T-helper 17 cell (primary cell): ENCODE measurements around the gene CDK14. TPM values are rescaled to one million over a fixed set of nuclear protein-coding genes. Genes with fewer than 3 reads are reported as not detected.
A peak's percentile ranks its signal among the peaks of the same experiment; 100 is the strongest.

Experiments used
- ATAC-seq: fragments of 150-1000 bp; cut with Tn5 transposase; 2 replicates; pipeline ENCODE4 v1.10.0; 2021; ENCODE audit warnings: mild to moderate bottlenecking, moderate library complexity
- DNase-seq, 3 donors: peaks; one replicate each; pipeline versions ENCODE4 v3.0.0 to v3.0.0-alpha.2; 2020 to 2021
- H3K9me3 ChIP-seq: one replicate; pipeline ENCODE4 v1.7.0; 2013; ENCODE audit warnings: low read length, mild to moderate bottlenecking; ENCODE audit not compliant: control insufficient read depth, poor library complexity, severe bottlenecking
- H3K27ac Mint-ChIP-seq: one replicate; pipeline ENCODE4 v1.8.0; 2022; ENCODE audit warnings: mild to moderate bottlenecking, moderate library complexity, mixed read lengths
- H3K27me3 Mint-ChIP-seq: one replicate; pipeline ENCODE4 v1.8.0; 2022; ENCODE audit warnings: mixed read lengths
- H3K36me3 Mint-ChIP-seq: one replicate; pipeline ENCODE4 v1.8.0; 2022; ENCODE audit warnings: low read depth, mixed read lengths
- H3K4me1 Mint-ChIP-seq: one replicate; pipeline ENCODE4 v1.8.0; 2022; ENCODE audit warnings: mild to moderate bottlenecking, mixed read lengths
- H3K4me3 Mint-ChIP-seq: one replicate; pipeline ENCODE4 v1.8.0; 2022; ENCODE audit warnings: mild to moderate bottlenecking, moderate library complexity, mixed read lengths
- total RNA-seq, 4 donors: library from RNA in 2 of 4; stranded (reverse) in 2 of 4; gene quantifications; one replicate each; pipeline ENCODE4 v1.2.3 and lab custom pipeline; 2022 to 2026

The CDK14 gene
- total RNA-seq, 2 donors from 2014 or later: 1.7 to 4.6 TPM

DNA sequence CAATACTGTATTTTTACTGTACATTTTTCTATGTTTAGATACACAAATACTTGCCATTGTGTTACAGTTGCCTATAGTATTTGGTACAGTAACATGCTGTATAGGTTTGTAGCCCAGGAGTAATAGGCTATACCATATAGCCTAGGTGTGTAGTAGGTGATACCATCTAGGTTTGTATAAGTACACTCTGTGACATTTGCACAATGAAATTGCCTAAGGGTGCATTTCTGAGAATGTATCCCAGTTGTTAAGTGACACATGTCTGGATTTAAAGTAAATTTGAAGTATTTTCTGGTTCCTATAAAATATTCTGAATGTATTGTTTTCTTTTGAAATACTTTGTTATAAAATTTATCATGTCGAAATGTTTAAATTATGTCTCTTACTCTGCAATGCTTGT, 7.2 kb downstream of the CDK14 start:
- H3K9me3 ChIP-seq: no peaks in the 10 kb centered on the region
- no peak overlapping the region for H3K4me3 Mint-ChIP-seq
- DNase-seq (no peak), ATAC-seq (no peak)
- H3K27ac Mint-ChIP-seq: no peak overlapping the region
- no peaks in the 10 kb centered on the region for H3K4me1 Mint-ChIP-seq
- no peaks in the 10 kb centered on the region for H3K36me3 Mint-ChIP-seq
- H3K27me3 Mint-ChIP-seq: peaks cover 28% of the 10 kb centered on the region

DNA sequence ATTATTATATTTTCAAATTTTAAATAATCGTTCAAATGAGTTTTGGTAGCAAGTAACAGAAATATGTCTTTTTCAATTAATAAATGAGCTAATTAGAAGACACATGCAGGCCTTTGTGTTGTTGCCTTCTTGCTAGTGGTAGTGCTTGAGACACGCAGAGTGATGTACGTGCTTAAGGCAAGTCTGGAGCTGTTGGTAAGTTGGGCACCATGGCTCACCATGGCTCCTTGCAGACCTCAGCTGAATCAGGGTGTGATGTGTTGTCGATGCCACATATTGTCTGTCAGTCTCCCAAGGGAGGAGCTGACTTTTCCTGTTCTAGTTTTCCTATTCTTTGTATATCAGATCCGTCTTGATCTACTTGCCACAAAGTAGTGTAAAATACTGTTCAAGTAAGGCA, 8.3 kb downstream of the CDK14 start:
- Mint-ChIP-seq H3K27ac (no peak overlapping the region), H3K27me3 (peaks cover 26% of the 10 kb centered on the region), H3K4me3 (no peak overlapping the region), H3K36me3 (no peaks in the 10 kb centered on the region), H3K4me1 (no peaks in the 10 kb centered on the region)
- ATAC-seq (no peak), DNase-seq (no peak)
- H3K9me3 ChIP-seq: no peaks in the 10 kb centered on the region

DNA sequence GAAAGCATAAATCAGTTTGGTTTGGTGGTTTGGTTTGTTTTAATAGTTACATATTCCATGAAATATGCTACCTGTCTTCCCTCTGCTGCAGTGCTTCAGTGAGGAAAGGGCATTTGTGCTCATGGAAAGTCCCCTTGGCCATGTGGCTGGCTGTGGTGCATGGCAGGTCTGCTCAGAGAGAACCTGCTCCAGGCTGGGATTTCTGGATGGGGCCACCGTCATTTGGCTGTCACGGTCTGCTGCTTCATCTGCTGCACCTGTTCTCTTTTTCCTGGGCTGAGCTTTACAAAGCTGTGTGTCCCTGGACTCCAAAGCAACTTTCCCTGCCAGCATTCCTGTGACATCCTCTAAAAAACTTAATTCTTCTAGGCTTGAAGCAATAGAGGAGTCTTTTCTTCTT, 8.9 kb downstream of the CDK14 start:
- no peak overlapping the region for H3K4me3 Mint-ChIP-seq
- ATAC-seq: no peak

DNA sequence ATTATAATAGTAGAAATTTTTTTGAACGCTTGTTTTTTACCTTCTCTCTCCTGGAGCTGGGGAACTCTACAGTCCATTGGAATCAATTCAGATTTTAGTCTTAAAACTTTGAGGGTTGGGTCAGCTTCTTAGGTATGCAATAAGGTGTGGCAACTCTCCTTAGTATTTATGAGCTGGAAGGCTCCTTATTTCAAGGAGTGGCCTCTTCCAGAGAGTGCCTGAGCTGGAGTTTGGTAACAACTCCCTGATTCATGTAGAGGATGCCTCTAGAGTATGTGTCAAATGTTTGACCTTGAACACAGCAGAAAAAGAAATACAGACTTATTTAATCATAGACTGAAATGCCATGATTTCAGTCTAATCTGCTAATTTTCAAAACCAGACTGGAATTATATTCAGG, 11.1 kb downstream of the CDK14 start:
- DNase-seq (no peak), ATAC-seq (no peak)
- H3K9me3 ChIP-seq: no peaks in the 10 kb centered on the region
- peaks cover 20% of the 10 kb centered on the region for H3K27me3 Mint-ChIP-seq
- no peaks in the 10 kb centered on the region for H3K4me1 Mint-ChIP-seq
- no peaks in the 10 kb centered on the region for H3K36me3 Mint-ChIP-seq
- H3K27ac Mint-ChIP-seq: no peak overlapping the region
- no peak overlapping the region for H3K4me3 Mint-ChIP-seq

More for the DNA sequence above, 8.9 kb downstream of the CDK14 start:
- Mint-ChIP-seq H3K36me3 (no peaks in the 10 kb centered on the region), H3K4me1 (no peaks in the 10 kb centered on the region), H3K27me3 (peaks cover 27% of the 10 kb centered on the region), H3K27ac (no peak overlapping the region)
- H3K9me3 ChIP-seq: no peaks in the 10 kb centered on the region
- DNase-seq: no peak

DNA sequence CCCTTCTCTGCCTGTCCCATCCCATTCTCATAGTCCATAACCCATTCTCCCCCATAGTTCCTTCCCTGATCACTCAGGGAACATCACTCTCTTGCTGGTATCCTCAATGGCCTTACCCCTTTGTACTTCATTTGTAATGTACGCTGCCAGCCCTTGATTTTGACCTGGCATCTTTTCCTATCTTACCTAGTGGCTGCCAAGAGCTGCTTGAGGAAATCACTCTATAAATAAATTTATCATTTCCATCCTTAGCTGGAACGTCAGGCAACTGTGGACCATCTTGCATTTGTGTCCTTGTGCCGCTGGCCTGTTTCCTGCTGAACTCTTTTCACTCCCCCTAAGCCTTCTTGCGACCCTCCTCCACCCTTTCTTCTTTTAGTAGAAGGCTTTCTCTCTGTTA, 14.0 kb downstream of the CDK14 start:
- H3K4me1 Mint-ChIP-seq: no peaks in the 10 kb centered on the region
- H3K27ac Mint-ChIP-seq: no peak overlapping the region
- DNase-seq (no peak), ATAC-seq (no peak)
- H3K4me3 Mint-ChIP-seq: no peak overlapping the region
- no peaks in the 10 kb centered on the region for H3K9me3 ChIP-seq
- no peaks in the 10 kb centered on the region for H3K36me3 Mint-ChIP-seq
- H3K27me3 Mint-ChIP-seq: peaks cover 12% of the 10 kb centered on the region

DNA sequence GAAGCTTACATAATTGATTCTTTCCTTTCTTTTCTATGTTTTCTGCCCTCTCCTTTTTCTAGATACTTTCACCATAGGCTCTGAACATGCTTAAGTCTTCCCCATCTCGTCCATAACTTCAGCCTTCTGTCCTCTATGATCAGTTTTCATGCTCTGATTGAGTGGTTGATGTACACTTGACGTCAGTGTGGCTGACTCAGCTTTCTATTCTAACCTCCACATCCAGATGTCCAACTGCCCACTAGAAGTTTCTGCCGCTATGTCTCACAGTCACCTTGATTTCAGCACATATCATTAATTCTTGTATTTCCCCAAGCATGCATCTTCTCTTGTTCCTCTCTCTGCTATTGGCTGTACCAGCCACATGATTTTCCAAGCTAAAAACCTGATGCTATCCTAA, 15.0 kb downstream of the CDK14 start:
- ATAC-seq (no peak), DNase-seq (no peak)
- Mint-ChIP-seq H3K27me3 (peaks cover 5% of the 10 kb centered on the region), H3K4me1 (no peaks in the 10 kb centered on the region), H3K4me3 (no peak overlapping the region), H3K27ac (no peak overlapping the region), H3K36me3 (no peaks in the 10 kb centered on the region)
- no peaks in the 10 kb centered on the region for H3K9me3 ChIP-seq

DNA sequence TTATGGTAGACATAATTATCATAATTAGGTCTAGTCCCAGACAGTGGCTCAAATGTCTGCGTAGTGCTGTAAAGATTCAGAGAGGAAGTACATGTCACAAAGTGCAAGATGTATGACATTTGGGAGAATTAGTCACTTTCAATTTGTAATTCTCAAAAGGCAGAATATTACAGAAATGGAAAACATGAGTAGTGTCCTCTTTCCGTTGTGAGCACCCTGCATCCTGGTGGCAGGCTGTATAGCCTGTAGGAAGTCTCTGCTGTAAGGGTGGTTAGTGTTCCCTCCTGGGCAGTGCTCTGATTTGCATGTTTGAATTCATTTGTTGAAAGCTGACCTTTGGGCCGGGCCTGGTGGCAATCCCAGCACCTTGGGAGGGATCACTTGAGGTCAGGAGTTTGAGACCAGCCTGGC, 17.0 kb downstream of the CDK14 start:
- Mint-ChIP-seq H3K4me1 (no peaks in the 10 kb centered on the region), H3K27me3 (peaks cover 5% of the 10 kb centered on the region), H3K27ac (no peak overlapping the region), H3K4me3 (no peak overlapping the region), H3K36me3 (no peaks in the 10 kb centered on the region)
- ATAC-seq (peak; percentile 23), DNase-seq (no peak)
- H3K9me3 ChIP-seq: no peaks in the 10 kb centered on the region

DNA sequence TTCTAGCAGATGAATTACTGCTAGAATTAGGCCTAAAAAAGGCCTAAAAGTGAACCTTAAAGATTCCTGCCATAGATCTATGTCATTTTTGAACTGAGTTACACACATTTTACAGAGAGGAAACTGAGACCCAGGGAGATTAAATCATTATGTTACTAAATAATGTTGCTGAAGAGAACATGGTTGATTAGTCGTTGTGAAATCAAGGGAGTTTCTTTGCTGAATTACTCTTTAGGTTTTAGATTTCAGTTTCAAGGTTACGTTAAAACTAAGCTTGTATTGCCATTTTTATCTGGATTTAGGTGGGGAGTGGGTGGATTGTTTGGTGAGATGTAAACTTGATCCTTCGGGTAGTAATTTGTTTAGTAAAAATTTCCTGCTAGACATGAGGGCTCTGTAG, 21.3 kb downstream of the CDK14 start:
- H3K36me3 Mint-ChIP-seq: no peaks in the 10 kb centered on the region
- H3K27me3 Mint-ChIP-seq: peaks cover 9% of the 10 kb centered on the region
- ATAC-seq (no peak), DNase-seq (no peak)
- H3K9me3 ChIP-seq: no peaks in the 10 kb centered on the region
- no peaks in the 10 kb centered on the region for H3K4me1 Mint-ChIP-seq
- no peak overlapping the region for H3K27ac Mint-ChIP-seq
- H3K4me3 Mint-ChIP-seq: no peak overlapping the region

DNA sequence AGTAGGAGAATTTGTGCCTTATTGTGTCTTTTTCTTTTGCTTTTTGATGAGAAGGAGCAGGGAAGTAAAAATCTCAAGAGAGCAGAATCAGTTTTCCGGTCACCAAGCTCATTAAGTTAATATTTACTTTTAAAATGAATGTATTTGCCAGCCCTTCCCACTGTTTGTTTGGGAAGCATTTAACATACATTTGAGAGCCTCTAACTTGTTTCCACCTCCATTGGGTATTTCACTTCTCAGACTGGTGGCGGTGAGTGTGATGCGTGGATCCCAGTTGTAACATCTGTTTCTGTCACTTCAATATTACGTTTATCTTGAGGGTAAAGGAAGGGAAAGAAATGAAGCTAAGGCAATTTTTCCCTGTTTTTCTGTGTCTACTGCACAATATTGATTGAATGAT, 22.8 kb downstream of the CDK14 start:
- Mint-ChIP-seq H3K27ac (no peak overlapping the region), H3K27me3 (peaks cover 9% of the 10 kb centered on the region), H3K36me3 (no peaks in the 10 kb centered on the region), H3K4me3 (no peak overlapping the region), H3K4me1 (no peaks in the 10 kb centered on the region)
- no peak for DNase-seq
- ATAC-seq: no peak
- H3K9me3 ChIP-seq: no peaks in the 10 kb centered on the region

DNA sequence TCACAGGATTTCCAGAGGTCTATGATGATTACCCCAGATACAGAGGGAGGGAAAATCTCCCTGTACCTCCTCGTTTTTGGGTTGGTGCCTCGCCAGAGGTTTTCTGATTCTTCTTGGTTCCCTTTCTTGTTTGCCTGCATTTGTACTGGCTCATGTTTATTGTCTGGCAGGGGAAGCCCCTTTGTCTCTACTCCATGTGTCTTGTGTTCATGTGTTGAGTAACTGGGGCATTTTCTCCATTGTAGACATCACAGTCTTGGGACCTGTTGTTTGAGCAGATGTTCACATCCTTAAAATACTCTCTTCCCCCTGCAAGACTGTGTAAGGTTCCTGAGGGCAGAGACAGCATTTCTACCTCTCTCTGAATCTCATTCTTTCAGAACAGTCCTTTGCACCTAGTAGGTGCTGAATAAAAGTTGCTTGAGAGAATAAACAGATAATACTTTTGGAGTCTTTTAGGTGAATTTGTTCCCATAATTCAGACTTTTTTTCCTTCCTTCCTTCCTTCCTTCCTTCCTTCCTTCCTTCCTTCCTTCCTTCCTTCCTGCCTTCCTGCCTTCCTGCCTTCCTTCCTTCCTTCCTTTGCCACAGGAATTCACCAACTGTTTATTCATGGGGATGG, 25.1 kb downstream of the CDK14 start:
- H3K27me3 Mint-ChIP-seq: peaks cover 17% of the 10 kb centered on the region
- no peak for ATAC-seq
- DNase-seq: no peak

DNA sequence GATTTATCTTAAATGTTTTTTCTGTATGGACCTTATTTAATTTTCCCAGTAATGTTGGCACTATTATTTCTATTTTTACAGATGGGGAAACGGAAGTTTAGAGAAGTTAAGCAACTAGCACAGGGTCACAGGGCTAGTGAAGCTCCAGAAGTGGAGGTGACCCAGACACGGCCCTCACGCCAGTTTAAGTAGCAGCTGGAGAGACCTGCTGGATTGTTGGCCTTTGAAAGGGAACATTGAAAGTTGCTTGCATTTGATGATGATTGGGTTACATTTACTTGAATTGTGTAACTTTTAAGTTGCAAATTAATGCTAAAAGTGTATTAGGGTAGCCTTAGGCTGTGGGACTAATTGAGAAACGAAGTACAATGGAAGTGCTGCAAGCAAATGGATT, 25.6 kb downstream of the CDK14 start:
- Mint-ChIP-seq H3K27me3 (peaks cover 17% of the 10 kb centered on the region), H3K4me3 (no peak overlapping the region), H3K4me1 (no peaks in the 10 kb centered on the region), H3K27ac (no peak overlapping the region), H3K36me3 (no peaks in the 10 kb centered on the region)
- no peaks in the 10 kb centered on the region for H3K9me3 ChIP-seq
- DNase-seq (no peak), ATAC-seq (no peak)

More for the DNA sequence above, 25.1 kb downstream of the CDK14 start:
- Mint-ChIP-seq H3K4me1 (no peaks in the 10 kb centered on the region), H3K4me3 (no peak overlapping the region), H3K36me3 (no peaks in the 10 kb centered on the region), H3K27ac (no peak overlapping the region)
- no peaks in the 10 kb centered on the region for H3K9me3 ChIP-seq

DNA sequence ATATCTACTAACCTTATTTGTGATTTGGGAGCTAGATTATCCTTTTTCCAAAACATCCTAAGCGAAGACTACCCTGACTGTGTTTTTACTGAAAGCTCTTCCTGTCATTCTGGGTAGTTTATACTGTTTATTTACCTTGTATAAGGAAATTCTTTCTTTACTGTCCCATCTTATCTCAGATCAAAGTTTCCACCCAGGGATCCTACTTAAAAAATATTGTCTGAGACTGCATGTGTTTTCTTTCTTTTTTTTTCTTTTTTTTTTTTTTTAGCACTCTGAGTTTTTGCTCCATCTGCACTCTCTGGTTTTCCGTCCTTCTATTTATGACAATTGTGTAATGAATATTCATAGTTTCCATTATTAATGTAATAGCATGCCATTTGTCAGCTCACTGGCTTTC, 26.5 kb downstream of the CDK14 start:
- Mint-ChIP-seq H3K4me1 (no peaks in the 10 kb centered on the region), H3K27me3 (peaks cover 17% of the 10 kb centered on the region), H3K36me3 (no peaks in the 10 kb centered on the region), H3K27ac (no peak overlapping the region), H3K4me3 (no peak overlapping the region)
- ATAC-seq (no peak), DNase-seq (no peak)
- no peaks in the 10 kb centered on the region for H3K9me3 ChIP-seq

DNA sequence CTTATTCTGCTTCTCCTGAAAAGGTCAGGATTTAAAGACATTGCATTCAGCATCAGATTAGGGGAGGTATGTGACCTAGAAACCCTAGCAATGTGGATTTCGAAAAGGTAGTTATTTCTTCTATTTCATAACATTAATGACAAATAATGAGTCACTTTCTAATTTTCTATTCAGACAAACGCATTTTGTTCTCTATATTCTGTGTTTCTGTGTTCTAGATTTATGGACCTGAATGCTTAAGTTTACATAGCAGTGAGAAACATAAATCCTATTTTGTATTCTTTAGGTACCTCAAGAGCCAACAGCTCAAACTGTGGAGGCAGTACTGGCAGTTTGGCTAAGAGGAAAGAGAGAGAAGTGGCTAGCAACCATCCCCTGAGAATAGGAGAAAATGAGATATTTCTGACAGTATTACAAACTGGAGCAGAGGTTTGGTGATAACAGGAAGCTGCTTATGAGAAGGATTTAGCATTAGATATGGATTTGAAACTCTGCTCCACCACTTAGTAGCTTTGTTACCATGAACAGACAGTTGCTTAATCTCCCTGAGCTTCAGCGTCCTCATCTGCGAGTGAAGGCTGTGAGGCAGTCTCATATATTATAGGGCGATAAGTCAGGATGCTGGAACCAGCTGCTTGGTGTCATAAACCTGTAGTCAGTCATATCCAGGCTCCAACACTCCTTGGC, 28.2 kb downstream of the CDK14 start:
- ATAC-seq (no peak), DNase-seq (no peak)
- no peak overlapping the region for H3K4me3 Mint-ChIP-seq
- peaks cover 17% of the 10 kb centered on the region for H3K27me3 Mint-ChIP-seq
- no peaks in the 10 kb centered on the region for H3K9me3 ChIP-seq
- H3K4me1 Mint-ChIP-seq: no peaks in the 10 kb centered on the region
- H3K36me3 Mint-ChIP-seq: no peaks in the 10 kb centered on the region
- no peak overlapping the region for H3K27ac Mint-ChIP-seq

DNA sequence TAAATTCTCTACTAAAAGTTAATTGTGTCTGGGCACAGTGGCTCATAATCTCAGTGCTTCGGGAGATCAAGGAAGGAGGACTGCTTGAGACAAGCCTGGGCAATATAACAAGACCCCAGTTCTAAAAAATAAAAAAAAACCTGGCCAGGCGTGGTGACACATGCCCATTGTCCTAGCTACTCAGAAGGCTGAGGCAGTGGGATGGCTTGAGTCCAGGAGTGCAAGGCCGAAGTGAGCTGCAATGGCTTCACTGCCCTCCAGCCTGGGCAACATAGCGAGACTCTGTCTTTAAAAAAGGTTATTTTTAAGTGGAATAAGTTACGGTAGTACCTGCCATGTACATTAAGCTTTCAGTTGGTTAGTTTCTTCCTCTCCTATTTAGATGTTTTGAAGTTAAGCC, 28.9 kb downstream of the CDK14 start:
- H3K27me3 Mint-ChIP-seq: peaks cover 17% of the 10 kb centered on the region
- no peaks in the 10 kb centered on the region for H3K4me1 Mint-ChIP-seq
- H3K9me3 ChIP-seq: no peaks in the 10 kb centered on the region
- H3K4me3 Mint-ChIP-seq: no peak overlapping the region
- DNase-seq (no peak), ATAC-seq (no peak)
- no peak overlapping the region for H3K27ac Mint-ChIP-seq
- no peaks in the 10 kb centered on the region for H3K36me3 Mint-ChIP-seq
